T follicular helper cell (primary cell): ENCODE results near the gene PUM1.

Experiments used
- DNase-seq: peaks from one replicate; pipeline ENCODE4 v3.0.0-alpha.2; 2020; ENCODE audit warnings: low read depth

The PUM1 gene

GRCh38 chr1:30892671-30893073, 172.8 kb downstream of the PUM1 start:
- DNase-seq: no peak

GRCh38 chr1:30891227-30891552, 174.3 kb downstream of the PUM1 start:
- DNase-seq: no peak

GRCh38 chr1:30890502-30891226, 174.9 kb downstream of the PUM1 start:
- DNase-seq: no peak

GRCh38 chr1:30889511-30889910, 176.0 kb downstream of the PUM1 start:
- no peak for DNase-seq

- no peak for DNase-seq
These were observed 176.5 kb downstream of the PUM1 start for GRCh38 chr1:30888975-30889374.

- DNase-seq: no peak
These were observed 177.1 kb downstream of the PUM1 start for GRCh38 chr1:30888391-30888790.

GRCh38 chr1:30887485-30888315, 177.8 kb downstream of the PUM1 start:
- no peak for DNase-seq

GRCh38 chr1:30886710-30887428, 178.6 kb downstream of the PUM1 start:
- DNase-seq: no peak

GRCh38 chr1:30885570-30886522, 179.7 kb downstream of the PUM1 start:
- no peak for DNase-seq

- no peak for DNase-seq
These were observed 180.8 kb downstream of the PUM1 start for GRCh38 chr1:30884723-30885122.

GRCh38 chr1:30883389-30884172, 181.9 kb downstream of the PUM1 start:
- no peak for DNase-seq

GRCh38 chr1:30882678-30883388, 182.7 kb downstream of the PUM1 start:
- DNase-seq: no peak
